ENCODE measurements around the gene FBXL14.
A peak's percentile ranks its signal among the peaks of the same experiment; 100 is the strongest.

Gene FBXL14

DNA sequence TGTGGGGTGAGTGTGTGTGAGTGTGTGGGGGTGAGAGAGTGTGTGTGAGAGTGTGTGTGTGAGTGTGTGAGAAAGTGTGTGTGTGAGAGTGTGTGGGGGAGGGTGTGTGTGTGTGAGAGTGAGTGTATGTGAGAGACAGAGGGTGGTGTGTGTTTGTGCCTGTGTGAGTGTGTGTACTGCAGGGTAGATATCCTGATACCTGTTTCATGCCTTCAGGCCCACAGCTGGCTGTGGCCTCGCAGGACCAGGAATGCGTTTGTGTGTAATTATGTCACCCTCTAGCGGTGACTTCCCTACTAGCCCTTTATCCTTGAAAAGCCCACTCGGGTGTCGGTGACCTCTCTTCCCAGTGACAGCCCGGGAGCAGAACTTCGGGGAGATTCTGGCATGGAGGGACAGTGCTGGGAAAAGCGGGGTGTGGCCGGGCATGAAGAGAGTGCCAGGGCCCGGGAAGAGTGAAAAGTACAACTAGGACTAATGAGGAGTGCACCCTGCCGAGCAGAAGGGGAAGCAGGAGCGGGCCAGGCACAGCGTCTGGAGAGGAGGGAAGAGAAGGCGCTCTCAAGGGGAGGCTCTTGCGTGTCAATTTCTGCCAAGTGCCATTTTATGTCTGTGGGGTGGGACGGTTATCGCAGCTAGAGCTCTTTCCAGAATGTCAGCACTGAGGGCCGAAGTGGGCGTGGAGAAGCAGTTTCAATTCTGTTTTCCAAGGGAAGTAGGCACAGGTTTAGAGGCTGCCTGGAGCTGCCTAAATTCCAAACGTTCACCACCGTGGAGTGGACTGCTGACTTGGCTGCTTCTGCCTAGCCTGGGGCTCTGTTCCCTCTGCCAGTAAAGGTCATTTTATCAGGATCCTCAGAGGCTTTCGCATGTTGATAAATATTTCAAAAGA, 11.0 kb upstream of the FBXL14 start (continued):
- TF ChIP-seq, protein P1, sequence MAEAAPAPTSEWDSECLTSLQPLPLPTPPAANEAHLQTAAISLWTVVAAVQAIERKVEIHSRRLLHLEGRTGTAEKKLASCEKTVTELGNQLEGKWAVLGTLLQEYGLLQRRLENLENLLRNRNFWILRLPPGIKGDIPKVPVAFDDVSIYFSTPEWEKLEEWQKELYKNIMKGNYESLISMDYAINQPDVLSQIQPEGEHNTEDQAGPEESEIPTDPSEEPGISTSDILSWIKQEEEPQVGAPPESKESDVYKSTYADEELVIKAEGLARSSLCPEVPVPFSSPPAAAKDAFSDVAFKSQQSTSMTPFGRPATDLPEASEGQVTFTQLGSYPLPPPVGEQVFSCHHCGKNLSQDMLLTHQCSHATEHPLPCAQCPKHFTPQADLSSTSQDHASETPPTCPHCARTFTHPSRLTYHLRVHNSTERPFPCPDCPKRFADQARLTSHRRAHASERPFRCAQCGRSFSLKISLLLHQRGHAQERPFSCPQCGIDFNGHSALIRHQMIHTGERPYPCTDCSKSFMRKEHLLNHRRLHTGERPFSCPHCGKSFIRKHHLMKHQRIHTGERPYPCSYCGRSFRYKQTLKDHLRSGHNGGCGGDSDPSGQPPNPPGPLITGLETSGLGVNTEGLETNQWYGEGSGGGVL (tag by site-specific recombination; IDR thresholded peaks at IDR 0.05): peak; percentile 86
- TF ChIP-seq, protein P2, sequence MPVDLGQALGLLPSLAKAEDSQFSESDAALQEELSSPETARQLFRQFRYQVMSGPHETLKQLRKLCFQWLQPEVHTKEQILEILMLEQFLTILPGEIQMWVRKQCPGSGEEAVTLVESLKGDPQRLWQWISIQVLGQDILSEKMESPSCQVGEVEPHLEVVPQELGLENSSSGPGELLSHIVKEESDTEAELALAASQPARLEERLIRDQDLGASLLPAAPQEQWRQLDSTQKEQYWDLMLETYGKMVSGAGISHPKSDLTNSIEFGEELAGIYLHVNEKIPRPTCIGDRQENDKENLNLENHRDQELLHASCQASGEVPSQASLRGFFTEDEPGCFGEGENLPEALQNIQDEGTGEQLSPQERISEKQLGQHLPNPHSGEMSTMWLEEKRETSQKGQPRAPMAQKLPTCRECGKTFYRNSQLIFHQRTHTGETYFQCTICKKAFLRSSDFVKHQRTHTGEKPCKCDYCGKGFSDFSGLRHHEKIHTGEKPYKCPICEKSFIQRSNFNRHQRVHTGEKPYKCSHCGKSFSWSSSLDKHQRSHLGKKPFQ (tag by site-specific recombination; IDR thresholded peaks at IDR 0.05): peak; percentile 88; the same call in 1 of the 2 replicates
- TF ChIP-seq ZBTB8A (tag by site-specific recombination; IDR thresholded peaks at IDR 0.05) (peak; percentile 78), ZNF600 (tag by site-specific recombination; IDR thresholded peaks at IDR 0.05) (peak; percentile 90), ZBTB20 (tag by site-specific recombination; IDR thresholded peaks at IDR 0.05) (peak; percentile 96), SCRT2 (tag by site-specific recombination; IDR thresholded peaks at IDR 0.05) (peak; percentile 96), BCL11A (tag by site-specific recombination; IDR thresholded peaks at IDR 0.05; ENCODE audit: low read depth) (0 out of 2 replicates have a peak, but pooled peaks have one; percentile 39), HOXD13 (CRISPR knock-in tag; IDR thresholded peaks at IDR 0.05; ENCODE audit: borderline replicate concordance) (no peak), ZNF785 (tag by site-specific recombination; IDR thresholded peaks at IDR 0.05) (peak; percentile 91; the same call in 1 of the 2 replicates), ZNF473 (tag by site-specific recombination; IDR thresholded peaks at IDR 0.05) (no peak), ZNF239 (tag by site-specific recombination; IDR thresholded peaks at IDR 0.05) (peak; percentile 93), ZNF10 (tag by site-specific recombination; IDR thresholded peaks at IDR 0.05) (peak; percentile 3; the same call in 1 of the 2 replicates), ZNF223 (tag by site-specific recombination; IDR thresholded peaks at IDR 0.05) (peak; percentile 52; the same call in 1 of the 2 replicates), ZBTB1 (tag by site-specific recombination; IDR thresholded peaks at IDR 0.05) (peak; percentile 86; the same call in 1 of the 2 replicates), SP7 (tag by site-specific recombination; IDR thresholded peaks at IDR 0.05) (peak; percentile 73; the same call in 1 of the 2 replicates), FEZF1 (tag by site-specific recombination; IDR thresholded peaks at IDR 0.05) (peak; percentile 99), ZNF791 (tag by site-specific recombination; IDR thresholded peaks at IDR 0.05) (peak; percentile 52; the same call in 1 of the 2 replicates), GFI1B (tag by site-specific recombination; IDR thresholded peaks at IDR 0.05) (peak; percentile 52; the same call in 1 of the 2 replicates), ZNF837 (tag by site-specific recombination; IDR thresholded peaks at IDR 0.05) (peak; percentile 84; the same call in 1 of the 2 replicates), OVOL3 (tag by site-specific recombination; IDR thresholded peaks at IDR 0.05) (peak; percentile 80)
- TF ChIP-seq, protein P3, sequence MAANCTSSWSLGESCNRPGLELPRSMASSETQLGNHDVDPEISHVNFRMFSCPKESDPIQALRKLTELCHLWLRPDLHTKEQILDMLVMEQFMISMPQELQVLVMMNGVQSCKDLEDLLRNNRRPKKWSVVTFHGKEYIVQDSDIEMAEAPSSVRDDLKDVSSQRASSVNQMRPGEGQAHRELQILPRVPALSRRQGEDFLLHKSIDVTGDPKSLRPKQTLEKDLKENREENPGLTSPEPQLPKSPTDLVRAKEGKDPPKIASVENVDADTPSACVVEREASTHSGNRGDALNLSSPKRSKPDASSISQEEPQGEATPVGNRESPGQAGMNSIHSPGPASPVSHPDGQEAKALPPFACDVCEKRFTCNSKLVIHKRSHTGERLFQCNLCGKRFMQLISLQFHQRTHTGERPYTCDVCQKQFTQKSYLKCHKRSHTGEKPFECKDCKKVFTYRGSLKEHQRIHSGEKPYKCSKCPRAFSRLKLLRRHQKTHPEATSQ (tag by site-specific recombination; IDR thresholded peaks at IDR 0.05): peak; percentile 71; the same call in 1 of the 2 replicates
- TF ChIP-seq, protein P4, sequence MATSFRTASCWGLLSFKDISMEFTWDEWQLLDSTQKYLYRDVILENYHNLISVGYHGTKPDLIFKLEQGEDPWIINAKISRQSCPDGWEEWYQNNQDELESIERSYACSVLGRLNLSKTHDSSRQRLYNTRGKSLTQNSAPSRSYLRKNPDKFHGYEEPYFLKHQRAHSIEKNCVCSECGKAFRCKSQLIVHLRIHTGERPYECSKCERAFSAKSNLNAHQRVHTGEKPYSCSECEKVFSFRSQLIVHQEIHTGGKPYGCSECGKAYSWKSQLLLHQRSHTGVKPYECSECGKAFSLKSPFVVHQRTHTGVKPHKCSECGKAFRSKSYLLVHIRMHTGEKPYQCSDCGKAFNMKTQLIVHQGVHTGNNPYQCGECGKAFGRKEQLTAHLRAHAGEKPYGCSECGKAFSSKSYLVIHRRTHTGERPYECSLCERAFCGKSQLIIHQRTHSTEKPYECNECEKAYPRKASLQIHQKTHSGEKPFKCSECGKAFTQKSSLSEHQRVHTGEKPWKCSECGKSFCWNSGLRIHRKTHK (tag by site-specific recombination; IDR thresholded peaks at IDR 0.05): no peak
- TF ChIP-seq, protein P5, sequence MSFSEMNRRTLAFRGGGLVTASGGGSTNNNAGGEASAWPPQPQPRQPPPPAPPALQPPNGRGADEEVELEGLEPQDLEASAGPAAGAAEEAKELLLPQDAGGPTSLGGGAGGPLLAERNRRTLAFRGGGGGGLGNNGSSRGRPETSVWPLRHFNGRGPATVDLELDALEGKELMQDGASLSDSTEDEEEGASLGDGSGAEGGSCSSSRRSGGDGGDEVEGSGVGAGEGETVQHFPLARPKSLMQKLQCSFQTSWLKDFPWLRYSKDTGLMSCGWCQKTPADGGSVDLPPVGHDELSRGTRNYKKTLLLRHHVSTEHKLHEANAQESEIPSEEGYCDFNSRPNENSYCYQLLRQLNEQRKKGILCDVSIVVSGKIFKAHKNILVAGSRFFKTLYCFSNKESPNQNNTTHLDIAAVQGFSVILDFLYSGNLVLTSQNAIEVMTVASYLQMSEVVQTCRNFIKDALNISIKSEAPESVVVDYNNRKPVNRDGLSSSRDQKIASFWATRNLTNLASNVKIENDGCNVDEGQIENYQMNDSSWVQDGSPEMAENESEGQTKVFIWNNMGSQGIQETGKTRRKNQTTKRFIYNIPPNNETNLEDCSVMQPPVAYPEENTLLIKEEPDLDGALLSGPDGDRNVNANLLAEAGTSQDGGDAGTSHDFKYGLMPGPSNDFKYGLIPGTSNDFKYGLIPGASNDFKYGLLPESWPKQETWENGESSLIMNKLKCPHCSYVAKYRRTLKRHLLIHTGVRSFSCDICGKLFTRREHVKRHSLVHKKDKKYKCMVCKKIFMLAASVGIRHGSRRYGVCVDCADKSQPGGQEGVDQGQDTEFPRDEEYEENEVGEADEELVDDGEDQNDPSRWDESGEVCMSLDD (tag by site-specific recombination; IDR thresholded peaks at IDR 0.05): peak; percentile 91
- TF ChIP-seq, protein P6, sequence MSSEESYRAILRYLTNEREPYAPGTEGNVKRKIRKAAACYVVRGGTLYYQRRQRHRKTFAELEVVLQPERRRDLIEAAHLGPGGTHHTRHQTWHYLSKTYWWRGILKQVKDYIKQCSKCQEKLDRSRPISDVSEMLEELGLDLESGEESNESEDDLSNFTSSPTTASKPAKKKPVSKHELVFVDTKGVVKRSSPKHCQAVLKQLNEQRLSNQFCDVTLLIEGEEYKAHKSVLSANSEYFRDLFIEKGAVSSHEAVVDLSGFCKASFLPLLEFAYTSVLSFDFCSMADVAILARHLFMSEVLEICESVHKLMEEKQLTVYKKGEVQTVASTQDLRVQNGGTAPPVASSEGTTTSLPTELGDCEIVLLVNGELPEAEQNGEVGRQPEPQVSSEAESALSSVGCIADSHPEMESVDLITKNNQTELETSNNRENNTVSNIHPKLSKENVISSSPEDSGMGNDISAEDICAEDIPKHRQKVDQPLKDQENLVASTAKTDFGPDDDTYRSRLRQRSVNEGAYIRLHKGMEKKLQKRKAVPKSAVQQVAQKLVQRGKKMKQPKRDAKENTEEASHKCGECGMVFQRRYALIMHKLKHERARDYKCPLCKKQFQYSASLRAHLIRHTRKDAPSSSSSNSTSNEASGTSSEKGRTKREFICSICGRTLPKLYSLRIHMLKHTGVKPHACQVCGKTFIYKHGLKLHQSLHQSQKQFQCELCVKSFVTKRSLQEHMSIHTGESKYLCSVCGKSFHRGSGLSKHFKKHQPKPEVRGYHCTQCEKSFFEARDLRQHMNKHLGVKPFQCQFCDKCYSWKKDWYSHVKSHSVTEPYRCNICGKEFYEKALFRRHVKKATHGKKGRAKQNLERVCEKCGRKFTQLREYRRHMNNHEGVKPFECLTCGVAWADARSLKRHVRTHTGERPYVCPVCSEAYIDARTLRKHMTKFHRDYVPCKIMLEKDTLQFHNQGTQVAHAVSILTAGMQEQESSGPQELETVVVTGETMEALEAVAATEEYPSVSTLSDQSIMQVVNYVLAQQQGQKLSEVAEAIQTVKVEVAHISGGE (tag by site-specific recombination; conservative IDR thresholded peaks at IDR 0.05; ENCODE audit: low read depth): peak; percentile 24
- TF ChIP-seq, protein P7, sequence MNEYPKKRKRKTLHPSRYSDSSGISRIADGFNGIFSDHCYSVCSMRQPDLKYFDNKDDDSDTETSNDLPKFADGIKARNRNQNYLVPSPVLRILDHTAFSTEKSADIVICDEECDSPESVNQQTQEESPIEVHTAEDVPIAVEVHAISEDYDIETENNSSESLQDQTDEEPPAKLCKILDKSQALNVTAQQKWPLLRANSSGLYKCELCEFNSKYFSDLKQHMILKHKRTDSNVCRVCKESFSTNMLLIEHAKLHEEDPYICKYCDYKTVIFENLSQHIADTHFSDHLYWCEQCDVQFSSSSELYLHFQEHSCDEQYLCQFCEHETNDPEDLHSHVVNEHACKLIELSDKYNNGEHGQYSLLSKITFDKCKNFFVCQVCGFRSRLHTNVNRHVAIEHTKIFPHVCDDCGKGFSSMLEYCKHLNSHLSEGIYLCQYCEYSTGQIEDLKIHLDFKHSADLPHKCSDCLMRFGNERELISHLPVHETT (tag by site-specific recombination; IDR thresholded peaks at IDR 0.05): peak; percentile 92
